NT2/D1 (cell line): ENCODE results near the gene BCKDHB.

Experiments used
- YY1 ChIP-seq: IDR thresholded peaks from 2 replicates; pipeline ENCODE4 v1.6.1; 2011; ENCODE audit not compliant: insufficient read length, insufficient read depth
- ZNF274 ChIP-seq: IDR thresholded peaks from 2 replicates; pipeline ENCODE4 v1.6.1; 2011; ENCODE audit warnings: mild to moderate bottlenecking, low read depth, low read length

- TF ChIP-seq YY1 (no peak), ZNF274 (no peak)
These were observed 144.0 kb downstream of the BCKDHB start for GRCh38 chr6:80250391-80250997.
